GM23338 (cell line): ENCODE measurements around the gene UBL5. TPM values are rescaled to one million over a fixed set of nuclear protein-coding genes. Genes with fewer than 3 reads are reported as not detected.
A peak's percentile ranks its signal among the peaks of the same experiment; 100 is the strongest.
"Not testable (repeated sequence)": the region's sequence is repeated elsewhere in the genome, so short reads cannot be mapped to it uniquely, and the experiment has no call there.

Source experiments
- ATAC-seq: fragments of 200-7000 bp; cut with Tn5 transposase; 3 replicates; pipeline ENCODE4 v1.9.1; 2020
- DNase-seq: peaks from one replicate; pipeline ENCODE4 v3.0.0-alpha.2; 2015; ENCODE audit warnings: low spot score
- H2AFZ ChIP-seq: fragments of 200-600 bp; sonication (generic); 2 replicates; pipeline ENCODE4 v1.8.0; 2016; ENCODE audit warnings: antibody characterized with exemption, mild to moderate bottlenecking, moderate library complexity
- H3F3A ChIP-seq: fragments of 200-600 bp; sonication (generic); replicated peaks from 2 replicates; pipeline ENCODE4 v1.8.0; 2017; ENCODE audit warnings: antibody characterized with exemption, mixed run types, low read depth
- H3K27ac ChIP-seq: fragments of 200-600 bp; sonication (generic); 2 replicates; pipeline ENCODE4 v1.6.1; 2016; ENCODE audit warnings: low read depth
- H3K27me3 ChIP-seq: fragments of 200-600 bp; sonication (generic); 2 replicates; pipeline ENCODE4 v1.8.0; 2016; ENCODE audit warnings: mild to moderate bottlenecking, mixed run types, moderate library complexity; ENCODE audit not compliant: insufficient read depth
- H3K36me3 ChIP-seq: fragments of 200-600 bp; sonication (generic); 2 replicates; pipeline ENCODE4 v1.8.0; 2016; ENCODE audit warnings: mild to moderate bottlenecking; ENCODE audit not compliant: insufficient read depth
- H3K4me1 ChIP-seq: fragments of 200-600 bp; sonication (generic); 2 replicates; pipeline ENCODE4 v1.8.0; 2016; ENCODE audit warnings: mild to moderate bottlenecking, moderate library complexity; ENCODE audit not compliant: insufficient read depth
- H3K4me2 ChIP-seq: fragments of 200-600 bp; sonication (generic); 2 replicates; pipeline ENCODE4 v1.7.1; 2017; ENCODE audit warnings: mixed run types
- H3K4me3 ChIP-seq: fragments of 200-600 bp; sonication (generic); 2 replicates; pipeline ENCODE4 v1.6.1; 2016; ENCODE audit warnings: mixed run types
- H3K79me2 ChIP-seq: fragments of 200-600 bp; sonication (generic); replicated peaks from 2 replicates; pipeline ENCODE4 v1.8.0; 2017; ENCODE audit warnings: mild to moderate bottlenecking; ENCODE audit not compliant: insufficient read depth
- H3K9me2 ChIP-seq: fragments of 200-600 bp; sonication (generic); 2 replicates; pipeline ENCODE4 v1.8.0; 2017; ENCODE audit not compliant: insufficient read depth
- H4K20me1 ChIP-seq: fragments of 200-600 bp; sonication (generic); replicated peaks from 2 replicates; pipeline ENCODE4 v1.8.0; 2017; ENCODE audit warnings: mild to moderate bottlenecking; ENCODE audit not compliant: insufficient read depth
- H3K27ac Mint-ChIP-seq: 2 replicates; pipeline ENCODE4 v1.8.0; 2020; ENCODE audit warnings: inconsistent platforms, mild to moderate bottlenecking, moderate library complexity, mixed read lengths
- H3K27me3 Mint-ChIP-seq: 3 replicates; pipeline ENCODE4 v1.8.0; 2022; ENCODE audit warnings: low read depth, mild to moderate bottlenecking, moderate library complexity, mixed read lengths, inconsistent platforms; ENCODE audit not compliant: insufficient read depth, poor library complexity
- H3K36me3 Mint-ChIP-seq: 3 replicates; pipeline ENCODE4 v1.8.0; 2021; ENCODE audit warnings: low read depth, mild to moderate bottlenecking, inconsistent platforms, moderate library complexity, mixed read lengths
- H3K4me1 Mint-ChIP-seq: 3 replicates; pipeline ENCODE4 v1.8.0; 2020; ENCODE audit warnings: mild to moderate bottlenecking, inconsistent platforms, mixed read lengths
- H3K4me3 Mint-ChIP-seq: 3 replicates; pipeline ENCODE4 v1.8.0; 2021; ENCODE audit warnings: moderate library complexity, mild to moderate bottlenecking, inconsistent platforms, mixed read lengths
- H3K9me3 Mint-ChIP-seq: 3 replicates; pipeline ENCODE4 v1.8.0; 2020; ENCODE audit warnings: moderate library complexity, mild to moderate bottlenecking, inconsistent platforms, mixed read lengths
- CREB1 ChIP-seq: fragments of 250-450 bp; sonication (Bioruptor Pico); IDR thresholded peaks from 2 replicates; pipeline ENCODE4 v1.5.0; 2020; ENCODE audit warnings: low read depth, mild to moderate bottlenecking, moderate library complexity
- CTCF ChIP-seq, 2 experiments: fragments of 200-600 bp in 1 of 2; sonication (generic) in 1 of 2; conservative IDR thresholded peaks; 2 replicates each; pipeline versions ENCODE4 v1.5.1 to v1.6.1; 2016 to 2017; ENCODE audit warnings: antibody characterized with exemption in 2 of 2, low read depth in 2 of 2, mild to moderate bottlenecking in 2 of 2, moderate library complexity in 1 of 2
- EZH2phosphoT487 ChIP-seq: fragments of 200-600 bp; sonication (generic); IDR thresholded peaks from one replicate; pipeline ENCODE4 v1.8.1; 2018; ENCODE audit warnings: antibody characterized with exemption; ENCODE audit not compliant: unreplicated experiment
- JUNB ChIP-seq: IDR thresholded peaks from one replicate; pipeline ENCODE4 v1.6.1; 2016; ENCODE audit warnings: antibody characterized with exemption; ENCODE audit not compliant: unreplicated experiment
- NANOG ChIP-seq: IDR thresholded peaks from 2 replicates; pipeline ENCODE4 v1.6.1; 2016; ENCODE audit warnings: antibody characterized with exemption, borderline replicate concordance
- POLR2AphosphoS5 ChIP-seq: IDR thresholded peaks from 2 replicates; pipeline ENCODE4 v1.6.1; 2016; ENCODE audit warnings: antibody characterized with exemption, low read depth
- polyA plus RNA-seq: library from polyadenylated mRNA; unstranded; fragments of >200 nt; fragmentation: Nextera tagmentation; extraction: Ambion mirVana; gene quantifications from 2 replicates; pipeline ENCODE4 v1.2.1, GENCODE V29; 2016
- total RNA-seq: library from RNA; depleted of rRNA; stranded (reverse); fragments of >200 nt; shearing (Covaris generic); gene quantifications from 2 replicates; pipeline ENCODE4 v1.2.3, GENCODE V29; 2014
- TF ChIP-seq, protein P1 (sequence below): IDR thresholded peaks from 2 replicates; pipeline ENCODE4 v1.6.1; 2016; ENCODE audit warnings: antibody characterized with exemption

UBL5 gene
- total and polyA plus RNA-seq, 2 experiments from 2014 or later = 304 to 1,371 TPM

DNA sequence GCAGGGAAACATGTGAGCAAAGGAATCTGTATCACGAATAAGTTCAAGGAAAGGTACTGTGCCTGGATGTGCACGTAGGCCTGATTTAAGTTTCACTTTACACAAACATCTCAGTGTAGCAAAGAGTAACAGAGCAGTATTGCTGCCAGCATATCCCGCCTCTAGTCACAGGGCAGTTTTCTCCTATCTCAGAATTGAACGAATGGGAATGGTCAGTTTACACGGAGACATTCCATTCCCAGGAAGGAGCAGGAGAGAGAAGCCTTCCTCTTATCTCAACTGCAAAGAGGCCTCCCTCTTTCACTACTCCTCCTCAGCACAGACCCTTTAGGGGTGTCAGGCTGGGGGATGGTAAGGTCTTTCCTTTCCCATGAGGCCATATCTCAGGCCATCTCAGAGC, 38.1 kb upstream of the UBL5 start:
- H3K4me3 Mint-ChIP-seq, H3K36me3 ChIP-seq, H4K20me1 ChIP-seq, DNase-seq, H3K9me2 ChIP-seq, ATAC-seq, H3K27me3 ChIP-seq: not testable (repeated sequence)
- Histone ChIP-seq H3K4me3 (peak overlapping the region; percentile 8; the same call in 1 of the 2 replicates), H3K79me2 (peaks cover 13% of the 10 kb centered on the region), H3K27ac (peak overlapping the region; percentile 90), H3F3A (peaks cover 32% of the 10 kb centered on the region), H3K4me2 (peak overlapping the region; percentile 41), H2AFZ (peak overlapping the region; percentile 47; the same call in 1 of the 2 replicates), H3K4me1 (peaks cover 49% of the 10 kb centered on the region)
- H3K9me3 Mint-ChIP-seq = peaks cover 10% of the 10 kb centered on the region
- H3K27ac Mint-ChIP-seq = peak overlapping the region; percentile 84
- peaks cover 43% of the 10 kb centered on the region for H3K4me1 Mint-ChIP-seq
- peaks cover 19% of the 10 kb centered on the region for H3K36me3 Mint-ChIP-seq
- peaks cover 19% of the 10 kb centered on the region for H3K27me3 Mint-ChIP-seq

DNA sequence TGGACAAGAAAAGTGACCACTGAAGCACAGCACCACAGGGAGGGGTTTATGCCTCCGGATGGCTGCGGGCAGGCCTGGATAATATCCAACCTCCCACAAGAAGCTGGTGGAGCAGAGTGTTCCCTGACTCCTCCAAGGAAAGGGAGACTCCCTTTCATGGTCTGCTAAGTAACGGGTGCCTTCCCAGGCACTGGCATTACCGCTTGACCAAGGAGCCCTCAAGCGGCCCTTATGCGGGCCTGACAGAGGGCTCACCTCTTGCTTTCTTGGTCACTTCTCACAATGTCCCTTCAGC, 36.7 kb upstream of the UBL5 start:
- Mint-ChIP-seq H3K36me3 (peaks cover 19% of the 10 kb centered on the region), H3K27me3 (peaks cover 13% of the 10 kb centered on the region), H3K9me3 (peaks cover 10% of the 10 kb centered on the region), H3K4me3 (peak overlapping the region; percentile 80), H3K4me1 (peaks cover 36% of the 10 kb centered on the region)
- H3K27ac ChIP-seq = peak overlapping the region; percentile 47
- ATAC-seq, DNase-seq, H3K36me3 ChIP-seq, H2AFZ ChIP-seq, H3K9me2 ChIP-seq, H3K27ac Mint-ChIP-seq, H3K27me3 ChIP-seq, H3K79me2 ChIP-seq, H4K20me1 ChIP-seq: not testable (repeated sequence)
- peaks cover 26% of the 10 kb centered on the region for H3F3A ChIP-seq
- H3K4me1 ChIP-seq = peaks cover 45% of the 10 kb centered on the region
- H3K4me3 ChIP-seq = peak overlapping the region; percentile 42
- H3K4me2 ChIP-seq = peak overlapping the region; percentile 58

DNA sequence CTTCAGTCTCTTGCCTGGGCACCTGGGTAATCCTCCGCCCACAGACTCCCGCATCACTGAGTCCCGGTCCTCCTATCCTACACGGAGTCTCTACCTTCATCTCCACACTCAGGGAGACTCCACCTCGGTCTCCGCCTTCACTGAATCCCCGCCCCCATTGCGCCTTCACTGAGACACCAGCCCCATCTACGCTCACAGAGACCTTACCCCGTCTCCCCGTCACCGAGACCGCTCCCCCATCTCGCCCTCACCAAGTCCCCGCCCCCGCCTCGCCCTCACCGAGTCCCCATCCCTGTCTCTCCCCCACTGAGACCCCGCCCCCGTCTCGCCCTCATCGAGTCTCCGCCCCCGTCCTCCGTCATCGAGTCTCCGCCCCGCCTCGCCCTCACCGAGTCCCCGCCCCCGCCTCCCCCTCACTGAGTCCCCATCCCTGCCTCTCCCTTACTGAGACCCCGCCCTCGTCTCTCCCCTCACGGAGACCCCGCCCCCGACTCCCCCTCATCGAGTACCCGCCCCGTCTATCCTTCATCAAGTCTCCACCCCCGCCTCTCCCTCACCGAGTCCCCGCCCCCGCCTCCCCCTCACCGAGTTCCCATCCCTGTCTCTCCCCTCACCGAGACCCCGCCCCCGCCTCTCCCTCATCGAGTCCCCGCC, 36.0 kb upstream of the UBL5 start:
- Histone ChIP-seq H3K4me3 (peak overlapping the region; percentile 65), H3K9me2 (no peaks in the 10 kb centered on the region; the same call in 1 of the 2 replicates), H3K27ac (peak overlapping the region; percentile 47), H3K4me1 (peaks cover 41% of the 10 kb centered on the region), H4K20me1 (no peaks in the 10 kb centered on the region), H2AFZ (no peak overlapping the region), H3K79me2 (peaks cover 8% of the 10 kb centered on the region; the same call in 1 of the 2 replicates), H3K27me3 (no peaks in the 10 kb centered on the region), H3K36me3 (peaks cover 4% of the 10 kb centered on the region; the same call in 1 of the 2 replicates), H3K4me2 (peak overlapping the region; percentile 58), H3F3A (peaks cover 22% of the 10 kb centered on the region)
- Mint-ChIP-seq H3K9me3 (peaks cover 8% of the 10 kb centered on the region), H3K4me3 (peak overlapping the region; percentile 80), H3K36me3 (peaks cover 22% of the 10 kb centered on the region), H3K4me1 (peaks cover 32% of the 10 kb centered on the region), H3K27me3 (peaks cover 13% of the 10 kb centered on the region), H3K27ac (peak overlapping the region; percentile 90)
- TF ChIP-seq NANOG (no peak), CREB1 (CRISPR knock-in tag) (peak; percentile 57; the same call in 1 of the 2 replicates), EZH2phosphoT487 (no peak), CTCF (conservative IDR thresholded peaks at IDR 0.05; ENCODE audit: low read depth in 2 of 2) (no peak), POLR2AphosphoS5 (peak; percentile 36; the same call in 1 of the 2 replicates), JUNB (no peak)
- TF ChIP-seq, protein P1, sequence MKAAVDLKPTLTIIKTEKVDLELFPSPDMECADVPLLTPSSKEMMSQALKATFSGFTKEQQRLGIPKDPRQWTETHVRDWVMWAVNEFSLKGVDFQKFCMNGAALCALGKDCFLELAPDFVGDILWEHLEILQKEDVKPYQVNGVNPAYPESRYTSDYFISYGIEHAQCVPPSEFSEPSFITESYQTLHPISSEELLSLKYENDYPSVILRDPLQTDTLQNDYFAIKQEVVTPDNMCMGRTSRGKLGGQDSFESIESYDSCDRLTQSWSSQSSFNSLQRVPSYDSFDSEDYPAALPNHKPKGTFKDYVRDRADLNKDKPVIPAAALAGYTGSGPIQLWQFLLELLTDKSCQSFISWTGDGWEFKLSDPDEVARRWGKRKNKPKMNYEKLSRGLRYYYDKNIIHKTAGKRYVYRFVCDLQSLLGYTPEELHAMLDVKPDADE = no peak
- DNase-seq = peak; percentile 98
- peak; percentile 75 for ATAC-seq
